ENCODE measurements around the gene FAM184A. TPM values are rescaled to one million over a fixed set of nuclear protein-coding genes. Genes with fewer than 3 reads are reported as not detected.

The FAM184A gene
- polyA plus RNA-seq, 2 of the 4 experiments (the other 2 are of a cell fraction): 0.06 TPM; not detected in 1

DNA sequence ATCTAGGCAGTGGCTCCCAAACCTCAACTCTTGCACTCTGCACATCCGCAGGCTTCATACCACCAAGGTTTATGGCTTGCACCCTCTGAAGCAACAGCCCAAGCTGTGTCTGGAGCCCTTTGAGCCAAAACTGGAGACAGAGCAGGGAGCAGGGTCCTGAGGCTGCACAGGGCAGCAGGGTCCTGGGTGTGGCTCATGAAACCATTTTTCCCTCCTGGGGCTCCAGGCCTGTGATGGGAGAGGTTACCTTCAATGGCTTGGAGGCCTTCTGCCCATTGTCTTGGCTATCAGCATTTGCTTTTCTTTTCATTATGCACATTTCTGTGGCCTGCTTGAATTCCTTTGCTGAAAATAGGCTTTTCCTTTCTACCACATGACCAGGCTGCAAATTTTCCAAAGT lies 6.3 kb upstream of the FAM184A start:
- no peak overlapping the region for H3K4me3 ChIP-seq
- ChIA-PET CTCF (interaction anchor here (2.2 kb wide), 1 partner anchor 26 kb away, joined by 5 read pairs; no protein-coding TSS in a partner anchor), POLR2A (no interaction called here)
- H3K4me1 ChIP-seq: no peaks in the 10 kb centered on the region
- TF ChIP-seq HEYL (CRISPR knock-in tag; IDR thresholded peaks at IDR 0.05): no peak
- TF ChIP-seq, protein P1, sequence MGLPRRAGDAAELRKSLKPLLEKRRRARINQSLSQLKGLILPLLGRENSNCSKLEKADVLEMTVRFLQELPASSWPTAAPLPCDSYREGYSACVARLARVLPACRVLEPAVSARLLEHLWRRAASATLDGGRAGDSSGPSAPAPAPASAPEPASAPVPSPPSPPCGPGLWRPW (IDR thresholded peaks at IDR 0.05): no peak
- no peak for TF ChIP-seq FOSB (CRISPR knock-in tag; IDR thresholded peaks at IDR 0.05)
- TF ChIP-seq KDM1A (IDR thresholded peaks at IDR 0.05; ENCODE audit: low read depth): no peak
- no peak for ATAC-seq
- no peak overlapping the region for H3K27ac ChIP-seq
- no peak for DNase-seq (ENCODE audit: low read depth in 1 of 2, low spot score in 1 of 2)
- no peak overlapping the region for H3K4me2 ChIP-seq
- FAIRE-seq: no peak
- WGBS (ENCODE audit: missing lambda C conversion rate): no CpG with 5 or more reads among the region's 1 CpG
- no peaks in the 10 kb centered on the region for H3K9me3 ChIP-seq

DNA sequence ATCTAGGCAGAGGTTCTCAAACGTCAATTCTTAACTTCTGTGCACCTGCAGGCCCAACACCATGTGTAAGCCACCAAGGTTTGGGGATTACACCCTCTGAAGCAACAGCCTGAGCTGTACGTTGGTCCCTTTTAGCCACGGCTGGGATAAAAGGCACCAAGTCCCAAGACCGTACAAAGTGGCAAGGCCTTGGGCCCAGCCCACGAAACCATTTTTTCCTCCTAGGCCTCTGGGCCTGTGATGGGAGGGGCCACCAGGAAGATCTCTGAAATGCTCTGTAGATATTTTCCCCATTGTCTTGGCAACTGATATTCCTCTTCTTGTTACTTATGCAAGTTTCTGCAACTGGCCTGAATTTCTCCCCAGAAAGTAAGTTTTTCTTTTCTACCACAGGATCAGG lies 4.5 kb upstream of the FAM184A start:
- Histone ChIP-seq H3K4me1 (peaks cover 8% of the 10 kb centered on the region; the same call in 2 of the 3 replicates), H3K27ac (no peak overlapping the region), H3K4me3 (no peak overlapping the region), H3K4me2 (no peak overlapping the region), H3K9me3 (no peaks in the 10 kb centered on the region)
- ATAC-seq (no peak), FAIRE-seq (no peak), DNase-seq (ENCODE audit: low read depth in 1 of 2, low spot score in 1 of 2) (no peak)
- ChIA-PET POLR2A (no interaction called here), CTCF (no interaction called here)
- TF ChIP-seq KDM1A (IDR thresholded peaks at IDR 0.05; ENCODE audit: low read depth) (no peak), MYC (IDR thresholded peaks at IDR 0.05; ENCODE audit: borderline replicate concordance, low read length) (no peak), MAX (IDR thresholded peaks at IDR 0.05) (no peak), PHF8 (IDR thresholded peaks at IDR 0.05; ENCODE audit: borderline replicate concordance, low read depth) (no peak), ZFP36 (IDR thresholded peaks at IDR 0.05; ENCODE audit: borderline replicate concordance, partially characterized antibody) (peak; percentile 91)
- 9% methylated on average over 4 of the region's 5 CpGs for WGBS (ENCODE audit: missing lambda C conversion rate)

DNA sequence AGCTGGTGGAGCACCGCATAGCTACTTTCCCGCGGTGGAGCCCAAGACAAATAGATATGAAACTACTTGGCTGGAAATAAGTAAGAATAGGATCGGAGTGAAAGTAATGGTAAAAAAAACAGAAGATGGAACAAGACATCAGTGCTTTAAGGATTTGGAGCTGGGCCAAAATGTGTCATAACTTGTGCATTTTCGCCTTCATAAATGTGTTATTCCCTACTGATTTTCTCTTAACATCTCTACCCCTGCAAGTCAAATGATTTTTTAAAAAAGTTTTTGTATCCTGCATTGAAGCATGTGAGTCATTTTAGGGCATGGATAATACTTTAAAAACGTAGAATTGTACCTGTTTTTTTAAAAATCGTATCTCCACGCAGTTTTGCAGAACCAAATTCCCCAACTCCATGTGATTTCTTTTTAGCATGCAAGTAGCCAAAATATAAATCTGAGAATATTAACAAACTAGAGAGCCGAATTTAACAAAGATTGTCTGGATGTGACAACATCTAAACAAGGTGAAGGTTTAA lies 882 bp upstream of the FAM184A start:
- H3K9me3 ChIP-seq: no peaks in the 10 kb centered on the region
- ChIA-PET POLR2A (no interaction called here), CTCF (interaction anchor here (0.6 kb wide), 1 partner anchor 32 kb away, joined by 4 read pairs; no protein-coding TSS in a partner anchor)
- peak overlapping the region in 1 of 2 experiments; percentile 73; a peak in 2 of 6 replicates for H3K27ac ChIP-seq
- DNase-seq (ENCODE audit: low read depth in 1 of 2, low spot score in 1 of 2): no peak
- ATAC-seq: no peak
- peaks cover 10% of the 10 kb centered on the region; the same call in 2 of the 3 replicates for H3K4me1 ChIP-seq
- peak overlapping the region; percentile 67 for H3K4me3 ChIP-seq
- H3K4me2 ChIP-seq: peak overlapping the region; percentile 96
- 4% methylated on average over 9 of the region's 9 CpGs for WGBS (ENCODE audit: missing lambda C conversion rate)
- FAIRE-seq: no peak
- TF ChIP-seq POLR2A (IDR thresholded peaks at IDR 0.05; ENCODE audit: low read length) (no peak), BHLHE40 (IDR thresholded peaks at IDR 0.05; ENCODE audit: low read depth, low read length) (no peak), CTCF (IDR thresholded peaks at IDR 0.05) (no peak), ZSCAN20 (CRISPR knock-in tag; IDR thresholded peaks at IDR 0.05) (no peak)

DNA sequence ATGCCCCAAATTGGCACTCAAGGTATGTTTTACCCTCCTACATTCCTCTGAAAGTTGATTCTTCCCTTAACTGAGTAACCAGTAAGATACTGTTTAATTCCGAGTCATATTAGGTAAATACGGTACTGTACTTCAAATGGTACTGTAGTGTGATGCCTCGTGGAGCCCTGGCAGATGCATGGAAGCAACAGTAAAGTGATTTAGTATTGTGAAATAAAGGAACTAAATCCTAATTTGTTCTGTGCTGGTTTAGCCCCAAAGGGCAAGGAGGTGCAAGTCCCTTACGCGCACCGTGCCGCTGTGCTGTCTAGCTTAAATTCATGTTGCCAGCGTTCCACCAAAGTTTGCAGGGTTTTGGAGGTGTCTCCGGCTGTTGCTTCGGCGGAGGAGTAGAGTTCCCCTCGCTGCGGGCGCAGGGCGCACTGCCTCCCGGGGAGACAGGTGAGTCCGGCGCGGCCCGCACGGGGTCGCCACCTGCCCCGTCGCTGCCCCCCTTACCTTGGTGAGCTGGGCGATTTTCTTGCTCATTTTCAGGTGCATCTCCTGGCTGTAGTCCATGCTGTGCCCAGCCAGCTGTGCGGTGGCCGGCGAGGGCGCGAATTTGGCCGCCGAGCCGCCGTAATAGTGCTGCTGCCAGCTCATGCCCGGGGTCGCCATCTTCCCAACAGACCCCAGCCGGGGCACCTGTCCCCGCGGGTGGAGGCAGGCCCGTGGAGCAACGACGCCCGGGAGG lies 655 bp downstream of the FAM184A start:
- FAIRE-seq (no peak), ATAC-seq (peak; percentile 50; a peak in 5 of 6 replicates), DNase-seq (ENCODE audit: low read depth in 1 of 2, low spot score in 1 of 2) (no peak)
- peak overlapping the region in 1 of 2 experiments; percentile 73; a peak in 3 of 6 replicates for H3K27ac ChIP-seq
- ChIA-PET CTCF (interaction anchor here (0.6 kb wide), 1 partner anchor 338 kb away, joined by 3 read pairs; no protein-coding TSS in a partner anchor), POLR2A (no interaction called here)
- H3K4me3 ChIP-seq: peak overlapping the region; percentile 67
- H3K4me1 ChIP-seq: peaks cover 10% of the 10 kb centered on the region; the same call in 2 of the 3 replicates
- H3K4me2 ChIP-seq: peak overlapping the region; percentile 96
- no peaks in the 10 kb centered on the region for H3K9me3 ChIP-seq
- WGBS (ENCODE audit: missing lambda C conversion rate): 34% methylated on average over 13 of the region's 43 CpGs
- TF ChIP-seq MAX (IDR thresholded peaks at IDR 0.05): no peak
- no peak for TF ChIP-seq ZSCAN20 (CRISPR knock-in tag; IDR thresholded peaks at IDR 0.05)
- TF ChIP-seq FOSB (CRISPR knock-in tag; IDR thresholded peaks at IDR 0.05): no peak
- no peak for TF ChIP-seq E2F6 (IDR thresholded peaks at IDR 0.05; ENCODE audit: borderline replicate concordance, low read depth)
- TF ChIP-seq GATA3 (IDR thresholded peaks at IDR 0.05; ENCODE audit: borderline replicate concordance): no peak
- TF ChIP-seq EP300 (IDR thresholded peaks at IDR 0.05): no peak
- TF ChIP-seq RCOR1 (IDR thresholded peaks at IDR 0.05; ENCODE audit: low read depth, low read length): no peak
- TF ChIP-seq CBX8 (IDR thresholded peaks at IDR 0.05): no peak
- no peak for TF ChIP-seq ZFP36 (IDR thresholded peaks at IDR 0.05; ENCODE audit: borderline replicate concordance, partially characterized antibody)
- TF ChIP-seq, protein P2, sequence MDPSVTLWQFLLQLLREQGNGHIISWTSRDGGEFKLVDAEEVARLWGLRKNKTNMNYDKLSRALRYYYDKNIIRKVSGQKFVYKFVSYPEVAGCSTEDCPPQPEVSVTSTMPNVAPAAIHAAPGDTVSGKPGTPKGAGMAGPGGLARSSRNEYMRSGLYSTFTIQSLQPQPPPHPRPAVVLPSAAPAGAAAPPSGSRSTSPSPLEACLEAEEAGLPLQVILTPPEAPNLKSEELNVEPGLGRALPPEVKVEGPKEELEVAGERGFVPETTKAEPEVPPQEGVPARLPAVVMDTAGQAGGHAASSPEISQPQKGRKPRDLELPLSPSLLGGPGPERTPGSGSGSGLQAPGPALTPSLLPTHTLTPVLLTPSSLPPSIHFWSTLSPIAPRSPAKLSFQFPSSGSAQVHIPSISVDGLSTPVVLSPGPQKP (IDR thresholded peaks at IDR 0.05; ENCODE audit: low read depth, low read length): no peak
- no peak for TF ChIP-seq JUN (IDR thresholded peaks at IDR 0.05)
- TF ChIP-seq, protein P3, sequence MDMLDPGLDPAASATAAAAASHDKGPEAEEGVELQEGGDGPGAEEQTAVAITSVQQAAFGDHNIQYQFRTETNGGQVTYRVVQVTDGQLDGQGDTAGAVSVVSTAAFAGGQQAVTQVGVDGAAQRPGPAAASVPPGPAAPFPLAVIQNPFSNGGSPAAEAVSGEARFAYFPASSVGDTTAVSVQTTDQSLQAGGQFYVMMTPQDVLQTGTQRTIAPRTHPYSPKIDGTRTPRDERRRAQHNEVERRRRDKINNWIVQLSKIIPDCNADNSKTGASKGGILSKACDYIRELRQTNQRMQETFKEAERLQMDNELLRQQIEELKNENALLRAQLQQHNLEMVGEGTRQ (IDR thresholded peaks at IDR 0.05): no peak
- TF ChIP-seq, protein P4, sequence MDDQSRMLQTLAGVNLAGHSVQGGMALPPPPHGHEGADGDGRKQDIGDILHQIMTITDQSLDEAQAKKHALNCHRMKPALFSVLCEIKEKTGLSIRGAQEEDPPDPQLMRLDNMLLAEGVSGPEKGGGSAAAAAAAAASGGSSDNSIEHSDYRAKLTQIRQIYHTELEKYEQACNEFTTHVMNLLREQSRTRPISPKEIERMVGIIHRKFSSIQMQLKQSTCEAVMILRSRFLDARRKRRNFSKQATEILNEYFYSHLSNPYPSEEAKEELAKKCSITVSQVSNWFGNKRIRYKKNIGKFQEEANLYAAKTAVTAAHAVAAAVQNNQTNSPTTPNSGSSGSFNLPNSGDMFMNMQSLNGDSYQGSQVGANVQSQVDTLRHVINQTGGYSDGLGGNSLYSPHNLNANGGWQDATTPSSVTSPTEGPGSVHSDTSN (IDR thresholded peaks at IDR 0.05): no peak
- no peak for TF ChIP-seq JUNB (IDR thresholded peaks at IDR 0.05)

Data from A549 (cell line).